Measurements from ENCODE around the gene SCNN1A. TPM values are rescaled to one million over a fixed set of nuclear protein-coding genes. Genes with fewer than 3 reads are reported as not detected.

SCNN1A gene
- total RNA-seq, 2 experiments from 2014 or later, result 0.49 to 0.58 TPM

DNA sequence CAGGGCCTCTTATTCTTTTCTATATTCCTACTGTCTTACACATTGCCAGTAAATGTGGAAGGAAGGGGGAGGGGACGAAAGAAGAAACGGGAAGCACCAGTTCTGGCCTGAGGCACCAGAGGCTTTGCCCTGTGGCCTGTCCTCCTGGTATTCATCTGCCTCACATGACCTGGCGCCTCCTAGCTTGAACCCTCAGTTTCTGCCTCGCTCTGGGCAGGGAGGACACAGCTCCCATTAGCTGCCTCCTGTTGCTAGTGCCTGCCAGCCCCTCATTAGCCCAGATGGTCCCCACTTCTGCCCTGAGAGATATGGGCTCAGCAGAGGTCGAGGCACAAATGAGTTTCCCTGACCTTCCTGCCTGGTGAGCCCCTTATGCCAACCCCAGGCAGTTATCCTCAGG is 67.8 kb downstream of the SCNN1A start:
- DNase-seq (no peak), ATAC-seq (no peak)
- no peaks in the 10 kb centered on the region for H3K36me3 Mint-ChIP-seq
- peaks cover 29% of the 10 kb centered on the region for H3K27me3 Mint-ChIP-seq
- peaks cover under 1% of the 10 kb centered on the region for H3K4me1 Mint-ChIP-seq
- CTCF ChIA-PET, result interaction anchor here (1.1 to 1.4 kb wide), 2 partner anchors 15 to 21 kb away, joined by 3 read pairs; no protein-coding TSS in a partner anchor
- no peak overlapping the region for H3K27ac Mint-ChIP-seq
- H3K9me3 Mint-ChIP-seq (ENCODE audit: low read depth), result no peaks in the 10 kb centered on the region
- H3K4me3 Mint-ChIP-seq, result no peak overlapping the region

- ATAC-seq (no peak), DNase-seq (no peak)
- Mint-ChIP-seq H3K9me3 (ENCODE audit: low read depth) (no peaks in the 10 kb centered on the region), H3K4me1 (no peaks in the 10 kb centered on the region), H3K27me3 (peaks cover 33% of the 10 kb centered on the region), H3K27ac (no peak overlapping the region), H3K4me3 (no peak overlapping the region), H3K36me3 (no peaks in the 10 kb centered on the region)
- CTCF ChIA-PET, result no interaction called here
Observed at GRCh38 chr12:6306599-6307220, 68.7 kb downstream of the SCNN1A start.

DNA sequence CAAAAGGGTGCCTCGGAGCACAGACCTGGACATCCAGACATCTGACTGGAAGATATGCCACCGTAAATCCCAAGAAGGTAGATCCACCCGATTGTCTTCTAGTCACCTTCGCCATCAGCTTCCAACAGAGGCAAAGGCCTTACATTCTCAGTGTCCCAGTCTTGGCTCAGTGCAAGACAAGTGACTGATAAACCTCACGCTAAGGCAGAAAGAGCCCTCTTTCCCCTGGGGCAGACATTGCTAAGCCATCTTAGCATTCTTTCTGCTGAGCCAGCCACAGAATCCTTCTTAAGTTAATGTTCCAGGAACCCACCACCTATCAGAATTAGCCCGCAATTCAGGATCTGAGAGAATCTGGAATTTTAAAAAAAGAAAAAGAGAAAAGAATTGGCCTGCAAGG is 69.2 kb downstream of the SCNN1A start:
- Mint-ChIP-seq H3K27ac (no peak overlapping the region), H3K4me3 (no peak overlapping the region), H3K36me3 (no peaks in the 10 kb centered on the region), H3K9me3 (ENCODE audit: low read depth) (no peaks in the 10 kb centered on the region), H3K27me3 (peaks cover 30% of the 10 kb centered on the region), H3K4me1 (no peaks in the 10 kb centered on the region)
- CTCF ChIA-PET, result interaction anchor here (0.9 kb wide), 1 partner anchor 20 kb away, joined by 3 read pairs; no protein-coding TSS in a partner anchor
- ATAC-seq (no peak), DNase-seq (no peak)

DNA sequence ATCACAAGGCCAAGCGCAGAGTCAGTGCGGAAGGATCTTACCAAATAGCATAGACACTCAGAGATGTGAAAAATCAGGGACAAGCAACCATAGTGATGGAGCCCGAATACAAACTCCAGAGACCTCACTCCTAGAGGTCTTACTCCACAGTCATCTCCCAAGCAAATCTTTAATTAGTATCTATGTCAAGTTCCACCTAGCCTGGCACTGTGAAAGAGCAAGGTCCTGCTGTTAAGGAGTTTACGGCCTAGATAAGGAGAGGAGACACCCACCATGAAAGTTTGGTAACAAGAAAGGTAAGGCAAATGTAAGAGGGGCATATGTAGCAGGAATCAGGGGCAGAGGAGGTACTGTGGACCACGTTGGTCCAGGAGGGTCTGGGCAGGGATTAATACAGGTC is 72.3 kb downstream of the SCNN1A start:
- Mint-ChIP-seq H3K36me3 (no peaks in the 10 kb centered on the region), H3K27ac (no peak overlapping the region)
- no peak for DNase-seq

GRCh38 chr12:6302621-6303020 is 72.7 kb downstream of the SCNN1A start:
- ATAC-seq (no peak), DNase-seq (no peak)
- H3K27me3 Mint-ChIP-seq, result peaks cover 23% of the 10 kb centered on the region
- H3K9me3 Mint-ChIP-seq (ENCODE audit: low read depth), result no peaks in the 10 kb centered on the region
- H3K4me3 Mint-ChIP-seq, result no peak overlapping the region
- no peaks in the 10 kb centered on the region for H3K36me3 Mint-ChIP-seq
- no peaks in the 10 kb centered on the region for H3K4me1 Mint-ChIP-seq
- CTCF ChIA-PET, result interaction anchor here (0.7 kb wide), 1 partner anchor 18 kb away, joined by 4 read pairs; no protein-coding TSS in a partner anchor
- H3K27ac Mint-ChIP-seq, result no peak overlapping the region

More for the DNA sequence above, 72.3 kb downstream of the SCNN1A start:
- Mint-ChIP-seq H3K4me1 (no peaks in the 10 kb centered on the region), H3K27me3 (peaks cover 26% of the 10 kb centered on the region), H3K4me3 (no peak overlapping the region), H3K9me3 (ENCODE audit: low read depth) (no peaks in the 10 kb centered on the region)
- no peak for ATAC-seq
- CTCF ChIA-PET, result interaction anchor here (0.7 kb wide), 1 partner anchor 18 kb away, joined by 4 read pairs; no protein-coding TSS in a partner anchor

DNA sequence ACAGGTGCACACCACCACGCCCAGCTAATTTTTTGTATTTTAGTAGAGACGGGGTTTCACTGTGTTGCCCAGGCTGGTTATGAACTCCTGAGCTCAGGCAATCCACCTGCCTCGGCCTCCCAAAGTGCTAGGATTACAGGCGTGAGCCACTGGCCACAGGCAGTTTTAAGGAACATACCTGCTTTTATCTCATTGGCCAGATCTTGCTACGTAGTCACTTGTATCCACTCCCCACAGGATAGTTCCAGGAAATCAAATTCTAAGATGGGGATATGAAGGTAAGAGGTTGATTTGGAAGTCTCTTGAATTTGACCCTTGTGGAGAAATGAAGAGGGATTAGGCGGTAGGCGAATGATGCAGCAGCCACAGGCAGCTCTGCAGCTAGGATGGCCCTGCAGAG is 73.6 kb downstream of the SCNN1A start:
- CTCF ChIA-PET, result no interaction called here
- Mint-ChIP-seq H3K4me1 (no peaks in the 10 kb centered on the region), H3K27ac (no peak overlapping the region), H3K36me3 (no peaks in the 10 kb centered on the region), H3K9me3 (ENCODE audit: low read depth) (no peaks in the 10 kb centered on the region), H3K4me3 (no peak overlapping the region), H3K27me3 (peaks cover 23% of the 10 kb centered on the region)
- ATAC-seq (no peak), DNase-seq (no peak)

GRCh38 chr12:6297170-6297569 is 78.2 kb downstream of the SCNN1A start:
- H3K27me3 Mint-ChIP-seq, result peaks cover 20% of the 10 kb centered on the region
- DNase-seq (no peak), ATAC-seq (no peak)
- no peak overlapping the region for H3K4me3 Mint-ChIP-seq
- CTCF ChIA-PET, result interaction anchor here (2.1 kb wide), 1 partner anchor 19 kb away, joined by 6 read pairs; no protein-coding TSS in a partner anchor
- H3K4me1 Mint-ChIP-seq, result no peaks in the 10 kb centered on the region
- H3K9me3 Mint-ChIP-seq (ENCODE audit: low read depth), result no peaks in the 10 kb centered on the region
- H3K36me3 Mint-ChIP-seq, result no peaks in the 10 kb centered on the region
- no peak overlapping the region for H3K27ac Mint-ChIP-seq

Other genes with a start within 250 kb of the SCNN1A start
- 10 to 100 TPM in 1 of 2 experiments, 1 to 10 TPM in 1; 3.8 to 20.4 TPM for gene CD9, start 175.2 kb downstream of the SCNN1A start, total RNA-seq
- gene PLEKHG6, start 64.9 kb downstream of the SCNN1A start, total RNA-seq, result not detected
- gene TNFRSF1A, start 33.5 kb downstream of the SCNN1A start, total RNA-seq, result 10 to 100 TPM; 63.3 to 71.5 TPM
- under 1 TPM; 0.30 to 0.41 TPM for gene LTBR, start 8.6 kb upstream of the SCNN1A start, total RNA-seq
- gene CD27, start 69.4 kb upstream of the SCNN1A start, total RNA-seq, result 10 to 100 TPM; 44.9 to 67.3 TPM
- gene TAPBPL, start 76.5 kb upstream of the SCNN1A start, total RNA-seq, result 10 to 100 TPM; 49.1 to 53.0 TPM
- 10 to 100 TPM; 49.2 to 59.1 TPM for gene VAMP1, start 95.1 kb upstream of the SCNN1A start, total RNA-seq
- 100 to 1,000 TPM; 191 to 271 TPM for gene MRPL51, start 117.7 kb upstream of the SCNN1A start, total RNA-seq
- gene NCAPD2, start 118.5 kb upstream of the SCNN1A start, total RNA-seq, result 100 to 1,000 TPM; 173 to 200 TPM
- 1,000 to 10,000 TPM; 5,133 to 5,396 TPM for gene GAPDH, start 159.0 kb upstream of the SCNN1A start, total RNA-seq
- 10 to 100 TPM; 29.3 to 30.0 TPM for gene IFFO1, start 180.5 kb upstream of the SCNN1A start, total RNA-seq
- 100 to 1,000 TPM in 1 of 2 experiments, 10 to 100 TPM in 1; 76.7 to 117 TPM for gene NOP2, start 192.7 kb upstream of the SCNN1A start, total RNA-seq
- 100 to 1,000 TPM; 288 to 320 TPM for gene CHD4, start 231.8 kb upstream of the SCNN1A start, total RNA-seq